Stimulated activated memory B cell treated with anti-CD40 and anti-IgM and Interleukin-4, amounts not matched to agents 10 μg/mL and 1 μg/mL and 100 μg/mL, for 72 hours (primary cell): Measurements from ENCODE around the gene UNC80.

Experiments
- ATAC-seq: fragments of 150-1000 bp; cut with Tn5 transposase; 2 replicates; pipeline ENCODE4 v1.10.0; 2021
- H3K27ac Mint-ChIP-seq: one replicate; pipeline ENCODE4 v1.8.0; 2022; ENCODE audit warnings: mild to moderate bottlenecking, mixed read lengths
- H3K27me3 Mint-ChIP-seq: one replicate; pipeline ENCODE4 v1.8.0; 2022; ENCODE audit warnings: mixed read lengths
- H3K36me3 Mint-ChIP-seq: one replicate; pipeline ENCODE4 v1.8.0; 2022; ENCODE audit warnings: mixed read lengths
- H3K4me1 Mint-ChIP-seq: one replicate; pipeline ENCODE4 v1.8.0; 2022; ENCODE audit warnings: mixed read lengths
- H3K4me3 Mint-ChIP-seq: one replicate; pipeline ENCODE4 v1.8.0; 2022; ENCODE audit warnings: mild to moderate bottlenecking, moderate library complexity, mixed read lengths
- H3K9me3 Mint-ChIP-seq: one replicate; pipeline ENCODE4 v1.8.0; 2022; ENCODE audit warnings: mixed read lengths

The UNC80 gene

DNA sequence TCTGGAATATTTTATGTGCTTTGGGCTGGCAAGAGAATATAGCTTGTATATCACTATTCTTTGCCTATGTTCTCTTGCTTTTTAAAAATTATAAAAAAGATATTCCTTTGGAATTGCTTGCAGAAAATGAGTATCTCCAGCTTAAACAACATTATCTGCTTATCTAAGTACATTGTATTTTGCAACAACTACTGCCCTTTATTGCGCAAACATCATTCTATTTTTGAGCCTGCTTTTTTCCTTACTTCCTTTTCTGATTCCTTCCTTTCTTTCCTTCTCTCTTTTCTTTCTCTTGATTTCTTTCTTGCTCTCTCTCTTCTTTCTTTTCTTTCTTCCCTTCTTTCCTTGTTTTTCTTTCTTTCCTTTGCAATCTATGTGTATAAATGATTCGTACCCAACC lies 74.0 kb downstream of the UNC80 start:
- H3K4me1 Mint-ChIP-seq = no peaks in the 10 kb centered on the region

DNA sequence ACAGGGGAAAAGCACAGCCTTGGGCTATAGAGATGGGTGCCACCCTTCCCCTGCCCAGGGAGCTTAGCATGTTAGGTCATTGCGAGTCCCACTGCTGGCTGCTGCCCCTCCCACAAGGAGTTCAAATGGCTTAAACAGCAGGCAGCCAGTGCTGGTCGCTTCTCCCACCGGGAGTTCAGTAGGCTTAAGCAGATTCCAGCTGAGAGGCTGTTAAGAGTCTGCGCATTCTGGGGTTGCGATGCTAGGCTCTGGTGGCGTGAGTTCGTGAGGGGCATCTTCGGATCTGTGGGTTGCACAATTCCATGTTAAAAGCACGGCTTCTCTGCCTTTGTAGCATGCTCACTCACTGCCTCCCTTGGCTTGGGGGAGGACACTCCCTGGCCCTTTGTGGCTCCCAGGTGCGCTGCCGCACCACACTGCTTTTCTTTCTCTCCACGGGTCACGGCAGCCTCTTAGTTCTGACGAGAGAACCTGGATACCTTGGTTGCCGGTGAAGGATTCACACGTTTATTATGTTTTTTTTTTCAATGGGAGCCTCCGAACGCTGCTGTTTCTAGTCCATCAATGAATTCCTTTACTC lies 93.2 kb downstream of the UNC80 start:
- H3K27ac Mint-ChIP-seq = no peak overlapping the region
- H3K27me3 Mint-ChIP-seq = peaks cover 9% of the 10 kb centered on the region
- peaks cover 12% of the 10 kb centered on the region for H3K9me3 Mint-ChIP-seq
- no peak overlapping the region for H3K4me3 Mint-ChIP-seq
- no peaks in the 10 kb centered on the region for H3K4me1 Mint-ChIP-seq
- no peak for ATAC-seq
- H3K36me3 Mint-ChIP-seq = no peaks in the 10 kb centered on the region

More for the DNA sequence above, 74.0 kb downstream of the UNC80 start:
- ATAC-seq = no peak
- Mint-ChIP-seq H3K36me3 (no peaks in the 10 kb centered on the region), H3K27ac (no peak overlapping the region), H3K27me3 (no peaks in the 10 kb centered on the region), H3K9me3 (no peaks in the 10 kb centered on the region), H3K4me3 (no peak overlapping the region)

DNA sequence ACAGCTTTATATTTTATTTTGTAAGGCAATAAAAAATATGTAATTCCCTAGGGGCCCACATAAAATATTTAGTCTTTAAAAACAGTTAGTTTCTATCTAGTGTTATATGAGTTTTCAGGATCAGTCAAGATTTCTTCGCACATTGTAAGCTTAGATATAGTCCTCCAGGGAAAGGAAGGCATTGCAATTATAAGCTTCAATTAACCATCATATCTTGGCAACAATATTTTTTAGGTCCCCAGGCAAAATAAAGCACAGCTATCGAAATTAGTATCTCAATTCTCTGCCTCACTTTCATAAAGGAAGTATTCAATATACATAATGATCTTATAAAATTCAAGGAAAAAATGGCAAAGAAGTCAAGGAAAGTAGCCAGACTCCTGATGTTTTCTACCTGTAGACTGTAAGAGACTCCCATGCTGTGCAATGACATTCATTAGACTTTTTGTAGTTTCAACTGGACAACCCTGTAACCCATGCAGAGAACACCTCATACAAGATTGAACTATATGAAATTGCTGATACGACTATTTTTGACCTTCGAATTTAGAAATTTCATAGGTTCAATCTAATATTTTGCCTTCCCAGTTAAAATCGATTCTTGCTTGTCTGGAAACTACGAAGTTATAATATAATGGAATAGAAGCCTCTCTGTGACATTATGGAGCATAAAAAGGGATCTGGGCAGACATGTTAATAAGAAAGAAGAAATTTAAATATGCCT lies 96.8 kb downstream of the UNC80 start:
- H3K4me1 Mint-ChIP-seq = no peaks in the 10 kb centered on the region
- no peak overlapping the region for H3K4me3 Mint-ChIP-seq
- H3K9me3 Mint-ChIP-seq = peaks cover 5% of the 10 kb centered on the region
- no peak overlapping the region for H3K27ac Mint-ChIP-seq
- no peaks in the 10 kb centered on the region for H3K36me3 Mint-ChIP-seq
- H3K27me3 Mint-ChIP-seq = peaks cover 9% of the 10 kb centered on the region
- ATAC-seq = no peak

DNA sequence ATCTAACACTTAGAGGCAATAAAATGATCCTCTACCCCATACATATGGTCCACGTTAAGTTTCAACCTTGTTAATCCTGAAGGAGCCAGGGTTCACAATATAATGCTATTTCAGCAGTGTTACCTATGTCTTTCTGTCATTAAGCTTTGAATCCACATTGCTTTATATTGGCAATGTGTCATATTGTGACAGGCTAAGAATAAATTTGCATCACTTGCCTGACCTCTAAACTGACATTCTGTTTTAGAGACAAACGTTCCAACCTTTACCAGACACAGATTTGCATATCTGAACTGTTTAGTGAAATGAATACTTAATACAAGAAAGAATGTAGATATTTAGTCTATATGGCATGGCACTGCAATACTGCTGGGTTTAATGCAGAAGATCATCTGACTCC lies 98.4 kb downstream of the UNC80 start:
- Mint-ChIP-seq H3K27me3 (peaks cover 8% of the 10 kb centered on the region), H3K27ac (no peak overlapping the region), H3K36me3 (no peaks in the 10 kb centered on the region), H3K4me1 (no peaks in the 10 kb centered on the region), H3K4me3 (no peak overlapping the region), H3K9me3 (peaks cover 4% of the 10 kb centered on the region)
- no peak for ATAC-seq

DNA sequence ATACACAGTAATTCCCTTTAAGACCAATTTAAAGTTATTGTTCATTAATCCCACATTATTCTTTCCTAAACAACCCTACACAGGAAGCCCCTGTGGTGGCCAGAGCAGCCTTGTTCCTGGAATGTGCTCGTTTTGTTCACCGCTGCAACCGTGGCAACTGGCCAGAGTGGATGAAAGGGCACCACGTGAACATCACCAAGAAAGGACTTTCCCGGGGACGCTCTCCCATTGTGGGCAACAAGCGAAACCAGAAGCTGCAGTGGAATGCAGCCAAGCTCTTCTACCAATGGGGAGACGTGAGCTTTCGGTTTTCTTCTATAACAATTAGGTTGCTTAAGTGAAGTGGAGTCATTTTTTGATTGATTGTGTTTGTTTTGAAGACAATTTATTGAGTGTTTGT lies 101.0 kb downstream of the UNC80 start:
- no peak for ATAC-seq
- Mint-ChIP-seq H3K9me3 (no peaks in the 10 kb centered on the region), H3K4me3 (no peak overlapping the region), H3K36me3 (no peaks in the 10 kb centered on the region), H3K27ac (no peak overlapping the region), H3K27me3 (no peaks in the 10 kb centered on the region), H3K4me1 (no peaks in the 10 kb centered on the region)

DNA sequence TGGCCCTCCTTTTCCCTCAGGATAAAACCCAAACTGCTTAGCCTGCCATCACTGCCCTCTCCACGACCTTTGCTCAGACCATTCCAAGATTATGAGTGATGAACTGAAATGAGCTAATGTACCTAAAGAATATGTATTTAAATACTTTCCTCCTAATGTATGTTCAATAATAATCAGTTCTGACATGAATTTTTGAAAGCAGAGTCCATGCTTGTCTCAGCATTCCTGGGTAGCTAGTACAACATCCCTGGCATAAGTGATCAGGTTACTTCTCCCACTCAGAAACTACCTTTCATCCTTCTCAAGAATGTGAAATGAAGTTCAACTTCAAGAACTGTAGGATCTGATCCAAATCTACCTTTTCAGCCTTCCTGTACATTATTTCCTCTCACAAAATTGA lies 103.6 kb downstream of the UNC80 start:
- no peak for ATAC-seq

DNA sequence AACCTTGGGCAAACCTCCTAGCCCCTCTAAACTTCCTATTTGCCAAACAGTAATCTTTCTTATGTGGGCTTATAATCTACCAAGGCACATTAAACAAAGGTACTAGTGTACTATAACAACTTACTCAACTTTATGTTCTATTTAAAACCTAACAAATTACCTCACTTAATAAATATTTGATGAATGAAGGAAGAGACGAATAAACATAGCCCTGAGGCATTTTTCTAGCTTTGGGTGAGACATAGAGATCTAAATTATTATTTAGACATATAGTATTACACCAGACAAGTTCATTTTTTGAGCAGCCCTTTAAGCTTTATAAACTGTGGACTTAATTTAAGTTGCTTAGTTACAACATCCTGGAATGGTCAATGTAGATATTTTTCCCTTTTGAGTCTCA lies 104.6 kb downstream of the UNC80 start:
- no peak overlapping the region for H3K27ac Mint-ChIP-seq
- no peaks in the 10 kb centered on the region for H3K36me3 Mint-ChIP-seq
- no peaks in the 10 kb centered on the region for H3K9me3 Mint-ChIP-seq
- no peak for ATAC-seq
- no peaks in the 10 kb centered on the region for H3K4me1 Mint-ChIP-seq
- H3K27me3 Mint-ChIP-seq = no peaks in the 10 kb centered on the region
- no peak overlapping the region for H3K4me3 Mint-ChIP-seq

More for the DNA sequence above, 103.6 kb downstream of the UNC80 start:
- no peaks in the 10 kb centered on the region for H3K27me3 Mint-ChIP-seq
- no peaks in the 10 kb centered on the region for H3K4me1 Mint-ChIP-seq
- no peak overlapping the region for H3K27ac Mint-ChIP-seq
- H3K4me3 Mint-ChIP-seq = no peak overlapping the region
- no peaks in the 10 kb centered on the region for H3K36me3 Mint-ChIP-seq
- H3K9me3 Mint-ChIP-seq = no peaks in the 10 kb centered on the region

DNA sequence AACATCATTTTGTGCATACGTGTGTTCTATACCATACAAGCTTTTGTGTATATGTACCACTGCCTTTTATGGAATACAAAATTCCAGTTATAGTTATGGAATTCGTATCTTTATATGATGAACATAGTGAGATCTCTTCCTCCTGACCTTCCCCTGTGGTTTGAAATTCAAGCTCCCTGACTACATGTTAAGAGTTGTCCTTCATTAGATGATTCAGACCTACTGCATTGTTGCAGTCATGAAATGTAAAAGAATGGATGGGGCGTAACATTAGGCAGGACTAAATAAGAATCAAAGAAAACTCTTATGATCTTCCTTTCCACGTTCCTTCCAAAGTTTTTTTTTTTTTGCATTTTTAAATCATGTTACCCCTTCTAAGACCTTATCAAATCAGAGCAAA lies 107.1 kb downstream of the UNC80 start:
- Mint-ChIP-seq H3K27me3 (no peaks in the 10 kb centered on the region), H3K4me3 (no peak overlapping the region), H3K36me3 (no peaks in the 10 kb centered on the region), H3K4me1 (no peaks in the 10 kb centered on the region), H3K27ac (no peak overlapping the region), H3K9me3 (no peaks in the 10 kb centered on the region)
- no peak for ATAC-seq

DNA sequence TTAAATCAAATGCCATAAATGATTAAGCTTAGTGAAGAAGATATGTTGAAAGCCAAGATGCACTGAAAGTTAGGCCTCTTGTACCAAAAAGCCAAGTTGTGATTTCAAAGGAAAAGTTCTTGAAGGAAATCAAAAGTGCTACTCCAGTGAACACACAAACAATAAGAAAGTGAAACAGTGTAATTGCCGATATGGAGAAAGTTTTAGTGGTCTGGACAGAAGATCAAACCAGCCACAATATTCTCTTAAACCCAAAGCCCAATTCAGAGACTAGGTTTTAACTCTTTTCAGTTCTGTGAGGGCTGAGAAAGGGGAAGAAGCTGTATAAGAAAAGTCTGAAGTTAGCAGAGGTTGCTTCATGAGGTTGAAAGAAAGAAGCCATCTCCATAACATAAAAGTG lies 129.0 kb downstream of the UNC80 start:
- Mint-ChIP-seq H3K4me1 (no peaks in the 10 kb centered on the region), H3K27ac (no peak overlapping the region), H3K36me3 (no peaks in the 10 kb centered on the region), H3K27me3 (peaks cover 9% of the 10 kb centered on the region), H3K9me3 (no peaks in the 10 kb centered on the region), H3K4me3 (no peak overlapping the region)
- no peak for ATAC-seq

DNA sequence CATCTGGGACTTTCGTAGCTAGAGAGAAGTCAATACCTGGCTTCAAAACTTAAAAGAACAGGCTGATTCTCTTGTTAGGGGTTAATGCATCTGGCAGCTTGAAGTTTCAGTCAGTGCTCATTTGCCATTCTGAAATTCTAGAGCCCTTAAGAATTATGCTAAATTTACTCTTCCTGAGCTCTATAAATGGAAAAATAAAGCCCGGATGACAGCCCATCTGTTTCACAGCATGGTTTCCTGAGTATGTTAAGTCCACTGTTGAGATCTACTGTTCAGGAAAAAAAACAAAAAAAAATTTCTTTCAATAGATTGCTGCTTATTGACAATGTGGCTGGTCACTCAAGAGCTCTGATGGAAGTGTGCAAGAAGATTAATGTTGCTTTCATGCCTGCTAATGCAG lies 129.5 kb downstream of the UNC80 start:
- no peak for ATAC-seq
- H3K27me3 Mint-ChIP-seq = peaks cover 9% of the 10 kb centered on the region
- H3K36me3 Mint-ChIP-seq = no peaks in the 10 kb centered on the region
- H3K9me3 Mint-ChIP-seq = no peaks in the 10 kb centered on the region
- no peak overlapping the region for H3K27ac Mint-ChIP-seq
- no peak overlapping the region for H3K4me3 Mint-ChIP-seq
- H3K4me1 Mint-ChIP-seq = no peaks in the 10 kb centered on the region

DNA sequence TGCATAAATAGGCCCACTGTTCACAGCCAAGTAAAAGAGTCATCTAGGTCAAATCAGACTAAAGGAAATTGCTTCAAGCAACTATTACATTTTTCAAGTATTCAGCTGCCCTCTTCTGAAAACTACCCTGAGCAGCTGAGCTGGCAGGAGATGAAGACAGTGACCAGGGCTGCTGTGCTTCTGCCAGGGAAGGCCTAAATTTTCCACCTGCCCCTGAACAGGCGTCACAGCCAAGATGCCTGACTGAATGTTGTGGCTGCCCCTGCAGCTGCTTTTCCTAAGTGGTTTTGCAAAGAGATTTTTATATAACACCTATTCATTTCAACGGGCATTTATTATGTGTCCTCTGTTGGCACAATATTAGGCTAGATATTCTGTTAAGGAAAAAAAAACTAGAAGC lies 134.1 kb downstream of the UNC80 start:
- no peaks in the 10 kb centered on the region for H3K9me3 Mint-ChIP-seq
- ATAC-seq = no peak
- H3K27me3 Mint-ChIP-seq = peaks cover 1% of the 10 kb centered on the region
- H3K4me1 Mint-ChIP-seq = no peaks in the 10 kb centered on the region
- no peak overlapping the region for H3K4me3 Mint-ChIP-seq
- H3K36me3 Mint-ChIP-seq = no peaks in the 10 kb centered on the region
- no peak overlapping the region for H3K27ac Mint-ChIP-seq

DNA sequence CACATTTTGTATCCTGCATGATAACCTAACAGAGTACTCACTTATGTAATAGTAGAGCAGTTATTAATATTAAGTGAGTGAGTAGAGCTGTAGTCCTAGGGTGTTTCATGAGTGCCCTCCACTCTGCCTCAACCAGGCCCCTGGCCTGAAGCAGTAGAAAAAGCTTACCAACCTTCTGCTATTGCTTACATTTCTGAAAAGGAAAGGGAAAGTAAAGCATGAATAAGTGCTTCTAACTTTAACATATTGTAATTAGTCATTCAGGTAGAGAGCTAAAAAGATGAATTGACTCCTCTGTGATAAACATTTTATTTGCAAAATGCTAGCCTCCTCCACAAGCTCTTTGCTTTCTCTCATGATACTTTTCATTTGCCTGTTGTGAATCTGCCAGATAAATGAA lies 136.1 kb downstream of the UNC80 start:
- no peaks in the 10 kb centered on the region for H3K4me1 Mint-ChIP-seq
- no peaks in the 10 kb centered on the region for H3K27me3 Mint-ChIP-seq
- no peak overlapping the region for H3K27ac Mint-ChIP-seq
- H3K36me3 Mint-ChIP-seq = no peaks in the 10 kb centered on the region
- no peaks in the 10 kb centered on the region for H3K9me3 Mint-ChIP-seq
- no peak overlapping the region for H3K4me3 Mint-ChIP-seq
- ATAC-seq = no peak

DNA sequence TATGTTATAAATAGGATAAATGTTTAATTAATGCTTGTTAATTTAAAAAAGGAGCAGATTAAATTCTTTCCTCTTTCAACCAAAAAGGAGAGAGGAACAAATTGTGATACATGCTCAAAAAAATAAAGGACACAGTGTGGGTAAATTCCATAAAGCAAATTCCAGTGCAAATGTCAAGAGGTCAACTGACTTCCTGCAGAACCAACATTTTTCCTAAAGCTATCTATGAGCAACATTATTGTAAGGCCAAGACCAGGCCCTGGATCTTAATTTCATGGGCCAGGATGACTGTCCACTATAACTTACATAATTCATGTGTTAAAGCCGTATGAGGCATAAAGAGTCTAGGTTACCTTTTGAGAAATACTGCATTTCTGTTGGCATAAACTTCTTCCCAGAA lies 136.9 kb downstream of the UNC80 start:
- Mint-ChIP-seq H3K4me3 (no peak overlapping the region), H3K36me3 (no peaks in the 10 kb centered on the region), H3K27me3 (no peaks in the 10 kb centered on the region), H3K27ac (no peak overlapping the region), H3K9me3 (no peaks in the 10 kb centered on the region), H3K4me1 (no peaks in the 10 kb centered on the region)
- ATAC-seq = no peak

DNA sequence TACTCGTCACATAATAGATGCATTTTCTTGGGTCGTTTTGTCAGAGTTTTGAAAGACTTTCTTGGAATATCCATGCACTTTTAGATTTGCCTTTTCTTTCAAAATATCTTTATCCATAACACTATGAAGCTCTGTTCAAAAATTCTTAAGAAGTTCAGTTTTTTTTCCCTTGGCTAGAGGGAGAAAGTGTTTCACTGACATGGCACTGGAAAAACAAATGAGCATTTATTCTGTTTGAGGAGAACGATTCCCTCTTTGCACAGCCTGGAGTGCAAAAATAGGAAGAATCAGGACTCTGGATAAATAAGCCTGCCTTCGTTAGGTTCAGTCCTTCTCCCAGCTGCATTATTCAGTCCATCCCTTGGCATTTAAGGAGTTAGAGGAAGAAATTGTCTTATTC lies 139.9 kb downstream of the UNC80 start:
- no peak for ATAC-seq
- H3K4me3 Mint-ChIP-seq = no peak overlapping the region
- H3K27ac Mint-ChIP-seq = no peak overlapping the region
- H3K9me3 Mint-ChIP-seq = no peaks in the 10 kb centered on the region
- no peaks in the 10 kb centered on the region for H3K36me3 Mint-ChIP-seq
- H3K4me1 Mint-ChIP-seq = no peaks in the 10 kb centered on the region
- peaks cover 11% of the 10 kb centered on the region for H3K27me3 Mint-ChIP-seq

DNA sequence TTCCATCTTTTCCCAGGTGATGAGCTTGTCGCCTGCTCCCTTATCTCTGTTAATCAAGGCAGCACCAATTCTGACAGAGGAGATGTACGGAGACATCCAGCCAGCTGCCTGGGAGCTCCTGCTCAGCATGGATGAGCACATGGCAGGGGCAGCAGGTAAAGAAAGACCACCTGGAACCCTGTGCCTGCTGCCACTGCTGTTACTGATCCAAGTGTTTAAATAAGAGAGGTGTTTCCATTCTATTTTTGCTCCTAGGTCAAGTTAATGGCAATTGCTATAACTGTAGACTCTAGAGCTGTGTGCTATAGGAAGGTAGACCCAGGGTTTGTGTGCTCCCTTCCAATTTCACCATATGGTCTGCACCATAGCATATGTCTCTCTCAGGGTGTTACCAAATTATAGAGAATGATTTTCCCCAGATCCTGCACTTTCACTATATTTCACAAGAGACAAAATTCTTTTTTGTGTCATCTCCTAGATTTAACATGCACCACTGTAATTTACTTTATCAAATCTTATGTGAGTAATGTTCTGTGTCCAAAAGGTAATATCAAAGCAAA lies 142.2 kb downstream of the UNC80 start:
- no peak overlapping the region for H3K4me3 Mint-ChIP-seq
- H3K9me3 Mint-ChIP-seq = no peaks in the 10 kb centered on the region
- H3K27ac Mint-ChIP-seq = no peak overlapping the region
- no peak for ATAC-seq
- peaks cover 11% of the 10 kb centered on the region for H3K27me3 Mint-ChIP-seq
- no peaks in the 10 kb centered on the region for H3K36me3 Mint-ChIP-seq
- no peaks in the 10 kb centered on the region for H3K4me1 Mint-ChIP-seq

DNA sequence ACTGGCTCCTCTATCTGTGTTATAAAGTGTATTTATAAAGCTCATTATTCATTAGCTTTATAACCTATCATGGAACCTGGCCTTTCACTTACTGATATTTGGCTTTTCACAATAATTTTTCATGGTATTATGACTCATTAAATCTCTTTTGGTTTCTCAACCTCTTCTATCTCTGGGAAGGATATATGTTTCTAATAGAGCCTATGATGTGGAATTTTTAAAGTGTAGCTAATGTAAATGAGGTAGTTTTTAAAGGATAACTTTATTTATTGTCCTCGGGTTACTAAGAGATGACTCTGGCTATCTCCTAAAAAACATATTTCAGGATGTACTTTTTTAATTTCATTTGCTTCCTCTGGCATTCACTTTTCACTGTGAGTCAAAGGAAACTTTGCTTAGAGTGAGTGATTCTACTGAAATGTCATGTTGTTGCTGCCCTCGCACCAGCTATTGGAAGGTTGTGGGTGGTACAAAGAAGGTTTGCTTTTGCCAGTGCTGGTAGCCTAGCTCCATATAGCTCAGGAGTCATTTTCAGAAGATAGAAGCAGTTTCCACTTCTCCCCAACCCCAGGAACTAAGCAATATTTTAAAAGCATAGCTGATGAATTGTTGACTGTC lies 145.6 kb downstream of the UNC80 start:
- Mint-ChIP-seq H3K4me1 (no peaks in the 10 kb centered on the region), H3K9me3 (no peaks in the 10 kb centered on the region), H3K27ac (no peak overlapping the region), H3K4me3 (no peak overlapping the region), H3K36me3 (no peaks in the 10 kb centered on the region), H3K27me3 (peaks cover 11% of the 10 kb centered on the region)
- ATAC-seq = no peak
